Colonic mucosa (tissue), 4 donors: Measurements from ENCODE around the gene C1orf210. TPM values are rescaled to one million over a fixed set of nuclear protein-coding genes. Genes with fewer than 3 reads are reported as not detected.

Experiments used
- DNase-seq: peaks from one replicate; pipeline ENCODE4 v3.0.0-alpha.2; 2020
- H3K27ac ChIP-seq: fragments of 200-600 bp; one replicate; pipeline ENCODE4 v1.8.0; 2021
- H3K27me3 ChIP-seq: fragments of 200-600 bp; one replicate; pipeline ENCODE4 v1.8.0; 2021
- H3K36me3 ChIP-seq: fragments of 200-600 bp; one replicate; pipeline ENCODE4 v1.8.0; 2021
- H3K4me1 ChIP-seq: fragments of 200-600 bp; one replicate; pipeline ENCODE4 v1.8.0; 2021; ENCODE audit warnings: mild to moderate bottlenecking
- H3K4me3 ChIP-seq: fragments of 200-600 bp; one replicate; pipeline ENCODE4 v1.8.0; 2021
- H3K9ac ChIP-seq, 2 donors: one replicate each; pipeline ENCODE4 v1.7.0; 2013; ENCODE audit warnings: control low read depth in 2 of 2, low read depth in 2 of 2, low read length in 2 of 2
- H3K9me3 ChIP-seq: fragments of 200-600 bp; one replicate; pipeline ENCODE4 v1.8.0; 2021
- CTCF ChIP-seq: fragments of 200-600 bp; IDR thresholded peaks from one replicate; pipeline ENCODE4 v1.8.0; 2022; ENCODE audit warnings: antibody characterized with exemption, mild to moderate bottlenecking
- intact Hi-C: fragments of 100-400 bp; cut with DNase I; formaldehyde crosslinking; loops from one replicate; pipeline ENCODE4 v1.14.1; 2022
- total RNA-seq, 2 donors: library from RNA; stranded (reverse); fragmentation: NEBNext Ultra II Directional in 1 of 2; extraction: Animal tissue kit (Norgen Biotek cat#: 25700) in 1 of 2; gene quantifications; one replicate each; pipeline ENCODE4 v1.2.1, GENCODE V29; 2021
- donor health status: healthy.
- donor health status: DM: no; HTN: no; CAD: no.
- donor health status: DM: no; HTN: no; CAD: no.

Gene C1orf210
- total RNA-seq, 2 donors from 2014 or later = 67.4 to 94.3 TPM

GRCh38 chr1:43246466-43247213 lies 38.7 kb downstream of the C1orf210 start:
- no peaks in the 10 kb centered on the region for H3K36me3 ChIP-seq
- H3K9ac ChIP-seq = no peak overlapping the region
- H3K4me3 ChIP-seq = no peak overlapping the region
- H3K27me3 ChIP-seq = no peaks in the 10 kb centered on the region
- no peaks in the 10 kb centered on the region for H3K4me1 ChIP-seq
- TF ChIP-seq CTCF = no peak
- no peaks in the 10 kb centered on the region for H3K9me3 ChIP-seq
- no peak for DNase-seq
- intact Hi-C loops = no loop called here
- H3K27ac ChIP-seq = no peak overlapping the region

GRCh38 chr1:43243299-43243698 lies 42.1 kb downstream of the C1orf210 start:
- H3K36me3 ChIP-seq = no peaks in the 10 kb centered on the region
- intact Hi-C loops = no loop called here
- TF ChIP-seq CTCF = no peak
- no peaks in the 10 kb centered on the region for H3K4me1 ChIP-seq
- DNase-seq = no peak
- H3K4me3 ChIP-seq = no peak overlapping the region
- no peak overlapping the region for H3K9ac ChIP-seq
- H3K27ac ChIP-seq = no peak overlapping the region
- H3K9me3 ChIP-seq = no peaks in the 10 kb centered on the region
- no peaks in the 10 kb centered on the region for H3K27me3 ChIP-seq

- no peaks in the 10 kb centered on the region for H3K27me3 ChIP-seq
- no peak overlapping the region for H3K27ac ChIP-seq
- H3K9ac ChIP-seq = no peak overlapping the region
- H3K9me3 ChIP-seq = no peaks in the 10 kb centered on the region
- H3K4me1 ChIP-seq = no peaks in the 10 kb centered on the region
- intact Hi-C loops = no loop called here
- no peaks in the 10 kb centered on the region for H3K36me3 ChIP-seq
- TF ChIP-seq CTCF = no peak
- no peak overlapping the region for H3K4me3 ChIP-seq
- no peak for DNase-seq
Observed at GRCh38 chr1:43241413-43241836, 44.0 kb downstream of the C1orf210 start.

GRCh38 chr1:43239484-43239883 lies 45.9 kb downstream of the C1orf210 start:
- H3K4me1 ChIP-seq = no peaks in the 10 kb centered on the region
- H3K9me3 ChIP-seq = no peaks in the 10 kb centered on the region
- H3K9ac ChIP-seq = no peak overlapping the region
- no peaks in the 10 kb centered on the region for H3K36me3 ChIP-seq
- H3K27ac ChIP-seq = no peak overlapping the region
- H3K4me3 ChIP-seq = no peak overlapping the region
- DNase-seq = no peak
- intact Hi-C loops = no loop called here
- no peaks in the 10 kb centered on the region for H3K27me3 ChIP-seq
- TF ChIP-seq CTCF = no peak

GRCh38 chr1:43238991-43239469 lies 46.4 kb downstream of the C1orf210 start:
- Histone ChIP-seq H3K4me3 (no peak overlapping the region), H3K27me3 (no peaks in the 10 kb centered on the region), H3K27ac (no peak overlapping the region), H3K36me3 (no peaks in the 10 kb centered on the region), H3K4me1 (no peaks in the 10 kb centered on the region), H3K9ac (no peak overlapping the region), H3K9me3 (no peaks in the 10 kb centered on the region)
- DNase-seq = no peak
- TF ChIP-seq CTCF = no peak
- intact Hi-C loops = no loop called here
